ENCODE data around the gene PDE8B. TPM values are rescaled to one million over a fixed set of nuclear protein-coding genes. Genes with fewer than 3 reads are reported as not detected.

Gene PDE8B
- total RNA-seq, 1 experiment from 2014 or later: 0.86 TPM

GRCh38 chr5:77172713-77173328 lies 37.7 kb upstream of the PDE8B start:
- Histone ChIP-seq H3K4me1 (peaks cover 4% of the 10 kb centered on the region; the same call in 1 of the 2 replicates), H3K9me3 (no peaks in the 10 kb centered on the region), H3K36me3 (ENCODE audit: control insufficient read depth, insufficient read depth, low read length) (no peaks in the 10 kb centered on the region), H3K27me3 (replicated peaks; ENCODE audit: control insufficient read depth, insufficient read depth, low read length) (no peaks in the 10 kb centered on the region), H3K4me3 (ENCODE audit: low read depth, low read length) (no peak overlapping the region)
- Mint-ChIP-seq H3K27ac (ENCODE audit: unreplicated experiment) (no peak overlapping the region), H3K4me3 (ENCODE audit: unreplicated experiment) (no peak overlapping the region), H3K9me3 (ENCODE audit: unreplicated experiment) (no peaks in the 10 kb centered on the region), H3K36me3 (ENCODE audit: insufficient read depth, unreplicated experiment) (no peaks in the 10 kb centered on the region), H3K4me1 (ENCODE audit: low read depth, unreplicated experiment) (peaks cover 7% of the 10 kb centered on the region), H3K27me3 (ENCODE audit: insufficient read depth, unreplicated experiment) (no peaks in the 10 kb centered on the region)
- DNase-seq: no peak
- BruUV-seq (replicated peaks): no TSS peak
- intact Hi-C loops (cut with micrococcal nuclease; ENCODE audit: unreplicated experiment): no loop called here
- TF ChIP-seq, protein P1, sequence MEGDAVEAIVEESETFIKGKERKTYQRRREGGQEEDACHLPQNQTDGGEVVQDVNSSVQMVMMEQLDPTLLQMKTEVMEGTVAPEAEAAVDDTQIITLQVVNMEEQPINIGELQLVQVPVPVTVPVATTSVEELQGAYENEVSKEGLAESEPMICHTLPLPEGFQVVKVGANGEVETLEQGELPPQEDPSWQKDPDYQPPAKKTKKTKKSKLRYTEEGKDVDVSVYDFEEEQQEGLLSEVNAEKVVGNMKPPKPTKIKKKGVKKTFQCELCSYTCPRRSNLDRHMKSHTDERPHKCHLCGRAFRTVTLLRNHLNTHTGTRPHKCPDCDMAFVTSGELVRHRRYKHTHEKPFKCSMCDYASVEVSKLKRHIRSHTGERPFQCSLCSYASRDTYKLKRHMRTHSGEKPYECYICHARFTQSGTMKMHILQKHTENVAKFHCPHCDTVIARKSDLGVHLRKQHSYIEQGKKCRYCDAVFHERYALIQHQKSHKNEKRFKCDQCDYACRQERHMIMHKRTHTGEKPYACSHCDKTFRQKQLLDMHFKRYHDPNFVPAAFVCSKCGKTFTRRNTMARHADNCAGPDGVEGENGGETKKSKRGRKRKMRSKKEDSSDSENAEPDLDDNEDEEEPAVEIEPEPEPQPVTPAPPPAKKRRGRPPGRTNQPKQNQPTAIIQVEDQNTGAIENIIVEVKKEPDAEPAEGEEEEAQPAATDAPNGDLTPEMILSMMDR (IDR thresholded peaks at IDR 0.05; ENCODE audit: insufficient read depth in 1 of 2, low read depth in 1 of 2, low read length in 1 of 2, severe bottlenecking in 1 of 2, unreplicated experiment in 1 of 2): no peak
- ChIA-PET CTCF (no interaction called here), POLR2A (no interaction called here)

GRCh38 chr5:77174526-77174925 lies 36.0 kb upstream of the PDE8B start:
- no peak overlapping the region for H3K4me3 Mint-ChIP-seq (ENCODE audit: unreplicated experiment)
- POLR2A ChIA-PET: no interaction called here
- intact Hi-C loops (cut with micrococcal nuclease; ENCODE audit: unreplicated experiment): no loop called here

DNA sequence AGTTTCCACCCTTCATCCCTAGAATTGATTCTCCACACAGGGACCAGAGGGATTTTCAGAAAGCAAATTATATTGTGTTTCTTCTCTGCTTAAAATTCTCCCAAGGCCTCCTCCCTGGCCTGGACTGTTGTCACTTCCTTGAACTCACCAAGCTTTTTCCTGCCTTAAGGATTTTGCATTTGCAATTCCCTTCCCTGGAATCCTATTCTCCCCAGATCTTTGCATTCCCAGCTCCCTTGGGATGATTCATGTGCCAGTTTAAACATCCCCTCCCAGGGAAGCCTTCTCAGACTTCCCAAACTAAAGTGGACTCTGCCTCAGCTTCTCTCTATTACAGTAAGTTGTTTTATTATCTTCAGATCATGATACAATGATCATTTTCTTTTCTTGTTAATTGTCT lies 35.2 kb upstream of the PDE8B start:
- CTCF ChIA-PET: no interaction called here

More at GRCh38 chr5:77174526-77174925, 36.0 kb upstream of the PDE8B start:
- no peaks in the 10 kb centered on the region for H3K36me3 ChIP-seq (ENCODE audit: control insufficient read depth, insufficient read depth, low read length)
- Mint-ChIP-seq H3K9me3 (ENCODE audit: unreplicated experiment) (no peaks in the 10 kb centered on the region), H3K36me3 (ENCODE audit: insufficient read depth, unreplicated experiment) (no peaks in the 10 kb centered on the region), H3K27ac (ENCODE audit: unreplicated experiment) (no peak overlapping the region), H3K27me3 (ENCODE audit: insufficient read depth, unreplicated experiment) (no peaks in the 10 kb centered on the region), H3K4me1 (ENCODE audit: low read depth, unreplicated experiment) (no peaks in the 10 kb centered on the region)
- no peak for DNase-seq
- TF ChIP-seq, protein P1 (IDR thresholded peaks at IDR 0.05; ENCODE audit: insufficient read depth in 1 of 2, low read depth in 1 of 2, low read length in 1 of 2, severe bottlenecking in 1 of 2, unreplicated experiment in 1 of 2): no peak
- no peak overlapping the region for H3K4me3 ChIP-seq (ENCODE audit: low read depth, low read length)
- CTCF ChIA-PET: no interaction called here
- no peaks in the 10 kb centered on the region for H3K27me3 ChIP-seq (replicated peaks; ENCODE audit: control insufficient read depth, insufficient read depth, low read length)
- H3K4me1 ChIP-seq: no peaks in the 10 kb centered on the region
- no peaks in the 10 kb centered on the region for H3K9me3 ChIP-seq
- no TSS peak for BruUV-seq (replicated peaks)

More for the DNA sequence above, 35.2 kb upstream of the PDE8B start:
- Mint-ChIP-seq H3K36me3 (ENCODE audit: insufficient read depth, unreplicated experiment) (no peaks in the 10 kb centered on the region), H3K9me3 (ENCODE audit: unreplicated experiment) (no peaks in the 10 kb centered on the region), H3K4me3 (ENCODE audit: unreplicated experiment) (no peak overlapping the region), H3K27ac (ENCODE audit: unreplicated experiment) (no peak overlapping the region), H3K4me1 (ENCODE audit: low read depth, unreplicated experiment) (no peaks in the 10 kb centered on the region), H3K27me3 (ENCODE audit: insufficient read depth, unreplicated experiment) (no peaks in the 10 kb centered on the region)
- intact Hi-C loops (cut with micrococcal nuclease; ENCODE audit: unreplicated experiment): no loop called here
- Histone ChIP-seq H3K36me3 (ENCODE audit: control insufficient read depth, insufficient read depth, low read length) (no peaks in the 10 kb centered on the region), H3K4me3 (ENCODE audit: low read depth, low read length) (no peak overlapping the region), H3K9me3 (no peaks in the 10 kb centered on the region), H3K27me3 (replicated peaks; ENCODE audit: control insufficient read depth, insufficient read depth, low read length) (no peaks in the 10 kb centered on the region), H3K4me1 (no peaks in the 10 kb centered on the region)
- DNase-seq: no peak
- BruUV-seq (replicated peaks): no TSS peak
- POLR2A ChIA-PET: no interaction called here
- TF ChIP-seq, protein P1 (IDR thresholded peaks at IDR 0.05; ENCODE audit: insufficient read depth in 1 of 2, low read depth in 1 of 2, low read length in 1 of 2, severe bottlenecking in 1 of 2, unreplicated experiment in 1 of 2): no peak

Data from Caco-2 (cell line).